GM12874 (cell line): ENCODE data around the gene CLCA2.
A peak's percentile ranks its signal among the peaks of the same experiment; 100 is the strongest.

Experiments used
- TF ChIP-seq, protein P1 (sequence below): IDR thresholded peaks from 2 replicates; pipeline ENCODE4 v1.5.1; 2011; ENCODE audit warnings: low read depth, mild to moderate bottlenecking, control low read depth, low read length, moderate library complexity; ENCODE audit not compliant: insufficient read depth

Gene CLCA2

DNA sequence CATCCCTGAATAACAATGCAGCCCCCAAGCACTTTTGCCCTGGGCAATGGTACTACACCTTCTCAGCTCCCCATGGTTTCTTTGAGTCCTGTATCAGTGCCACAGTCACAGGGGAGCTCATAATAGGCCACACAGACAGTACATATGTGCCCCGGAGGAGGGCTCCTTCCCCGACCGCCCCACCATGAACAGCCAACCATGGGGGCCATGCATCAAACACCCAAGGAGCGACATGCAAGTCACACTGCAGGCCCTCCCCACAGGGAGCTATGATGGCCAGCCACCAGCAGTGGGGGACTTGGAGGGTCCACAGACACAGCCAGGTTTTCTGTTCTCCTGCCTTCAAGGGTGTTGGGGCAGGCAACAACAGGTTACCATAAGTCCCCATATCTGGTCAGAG, 13.1 kb upstream of the CLCA2 start:
- TF ChIP-seq, protein P1, sequence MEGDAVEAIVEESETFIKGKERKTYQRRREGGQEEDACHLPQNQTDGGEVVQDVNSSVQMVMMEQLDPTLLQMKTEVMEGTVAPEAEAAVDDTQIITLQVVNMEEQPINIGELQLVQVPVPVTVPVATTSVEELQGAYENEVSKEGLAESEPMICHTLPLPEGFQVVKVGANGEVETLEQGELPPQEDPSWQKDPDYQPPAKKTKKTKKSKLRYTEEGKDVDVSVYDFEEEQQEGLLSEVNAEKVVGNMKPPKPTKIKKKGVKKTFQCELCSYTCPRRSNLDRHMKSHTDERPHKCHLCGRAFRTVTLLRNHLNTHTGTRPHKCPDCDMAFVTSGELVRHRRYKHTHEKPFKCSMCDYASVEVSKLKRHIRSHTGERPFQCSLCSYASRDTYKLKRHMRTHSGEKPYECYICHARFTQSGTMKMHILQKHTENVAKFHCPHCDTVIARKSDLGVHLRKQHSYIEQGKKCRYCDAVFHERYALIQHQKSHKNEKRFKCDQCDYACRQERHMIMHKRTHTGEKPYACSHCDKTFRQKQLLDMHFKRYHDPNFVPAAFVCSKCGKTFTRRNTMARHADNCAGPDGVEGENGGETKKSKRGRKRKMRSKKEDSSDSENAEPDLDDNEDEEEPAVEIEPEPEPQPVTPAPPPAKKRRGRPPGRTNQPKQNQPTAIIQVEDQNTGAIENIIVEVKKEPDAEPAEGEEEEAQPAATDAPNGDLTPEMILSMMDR, result no peak

DNA sequence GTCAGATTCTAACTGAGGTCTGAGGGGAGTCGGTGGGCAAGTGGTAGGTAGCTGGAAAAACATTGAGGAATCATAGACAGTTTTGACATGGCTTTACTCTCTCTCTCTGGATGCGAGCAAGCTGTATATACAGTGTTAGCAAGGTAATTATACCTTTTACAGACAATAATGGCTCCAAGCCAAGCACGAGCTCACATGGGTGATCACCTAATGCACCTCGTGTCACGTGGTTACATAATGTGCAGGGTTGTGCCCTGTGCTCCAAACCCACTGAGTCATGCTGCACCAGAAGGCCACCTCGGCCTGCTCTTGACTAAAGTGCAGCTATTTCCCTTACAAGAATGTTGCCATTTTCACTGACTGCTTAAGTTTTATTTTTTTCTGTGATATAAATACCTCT, 7.6 kb upstream of the CLCA2 start:
- TF ChIP-seq, protein P1, result no peak

DNA sequence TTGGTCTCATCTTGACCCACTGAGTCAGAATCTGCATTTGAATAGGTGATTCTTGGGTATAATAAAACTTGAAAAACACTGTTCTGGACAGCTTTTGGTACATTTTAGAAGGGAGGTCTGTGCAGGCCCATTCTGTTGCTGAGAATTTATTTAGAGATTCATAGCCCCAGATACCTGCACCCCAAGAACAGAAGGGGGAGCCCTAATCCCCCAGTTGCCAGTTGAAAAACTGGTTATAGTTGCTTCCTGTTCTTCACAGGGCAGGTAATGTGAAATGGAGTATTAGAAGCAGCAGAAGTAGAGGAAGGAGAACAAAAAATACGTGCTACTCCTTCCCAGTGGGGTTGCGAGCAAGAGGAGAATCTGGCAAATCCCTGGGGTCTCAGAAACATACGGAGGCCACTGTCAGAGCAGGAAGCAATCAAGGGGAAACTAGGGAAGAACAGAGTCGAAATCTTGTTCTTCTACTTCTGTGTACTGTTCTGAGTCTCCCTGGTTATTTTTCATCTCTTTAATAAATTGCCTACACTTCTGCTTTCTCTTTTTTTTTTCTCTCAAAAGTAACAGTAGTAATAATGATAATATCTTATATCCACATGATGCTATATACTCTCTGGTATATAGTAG, 4.6 kb upstream of the CLCA2 start:
- TF ChIP-seq, protein P1, result peak; percentile 52

DNA sequence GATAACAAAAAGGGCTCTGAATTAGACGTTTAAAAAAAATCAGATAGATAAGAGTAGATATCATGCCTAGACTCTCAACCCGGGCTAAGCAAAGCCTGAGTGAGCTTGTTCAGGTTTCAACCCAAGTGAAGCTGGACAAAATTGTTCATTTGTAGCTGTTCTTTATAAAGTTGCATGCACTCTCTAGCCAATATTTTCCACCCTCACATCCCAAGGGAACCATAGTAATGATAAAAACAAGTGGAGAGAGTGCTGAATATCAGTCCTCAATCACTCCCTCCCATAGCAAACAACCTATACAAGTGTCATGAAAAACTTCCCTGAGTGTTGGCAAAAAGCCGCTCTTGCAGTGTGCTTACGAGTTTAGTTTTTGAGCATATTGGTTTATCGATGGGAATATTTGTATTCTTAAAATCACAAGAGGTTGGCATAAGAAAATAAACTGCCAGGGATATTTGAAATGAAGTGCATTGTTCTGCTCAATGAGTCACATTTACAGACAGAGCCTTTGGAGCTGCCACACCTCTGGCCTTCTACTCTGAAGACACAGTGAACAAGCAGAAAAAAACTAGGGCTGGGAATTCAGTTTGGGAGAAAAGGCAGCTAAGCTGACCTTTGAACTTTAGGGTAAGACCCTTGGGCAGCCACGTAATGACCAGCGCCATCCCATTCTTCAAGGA, 2.2 kb upstream of the CLCA2 start:
- TF ChIP-seq, protein P1, result no peak

DNA sequence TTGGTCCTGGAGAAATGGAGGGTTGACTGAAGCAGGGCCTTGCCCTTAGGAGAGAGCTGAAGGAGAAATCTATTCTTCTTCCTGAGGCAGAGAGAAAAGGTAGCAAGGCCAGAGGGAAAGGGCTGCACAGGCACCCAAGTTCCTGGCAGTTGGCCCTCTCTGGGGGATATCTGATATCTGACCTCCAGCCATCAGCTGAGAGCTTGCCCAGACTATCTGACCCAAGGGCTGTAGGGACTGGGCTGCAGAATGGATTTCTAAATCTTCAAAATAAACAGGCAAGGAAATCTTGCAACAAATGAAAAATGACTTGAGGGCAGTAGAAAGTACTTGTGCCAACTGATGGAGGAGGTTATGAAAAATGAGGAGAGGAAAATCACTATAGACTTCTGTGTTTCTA, 498 bp upstream of the CLCA2 start:
- TF ChIP-seq, protein P1, result no peak

DNA sequence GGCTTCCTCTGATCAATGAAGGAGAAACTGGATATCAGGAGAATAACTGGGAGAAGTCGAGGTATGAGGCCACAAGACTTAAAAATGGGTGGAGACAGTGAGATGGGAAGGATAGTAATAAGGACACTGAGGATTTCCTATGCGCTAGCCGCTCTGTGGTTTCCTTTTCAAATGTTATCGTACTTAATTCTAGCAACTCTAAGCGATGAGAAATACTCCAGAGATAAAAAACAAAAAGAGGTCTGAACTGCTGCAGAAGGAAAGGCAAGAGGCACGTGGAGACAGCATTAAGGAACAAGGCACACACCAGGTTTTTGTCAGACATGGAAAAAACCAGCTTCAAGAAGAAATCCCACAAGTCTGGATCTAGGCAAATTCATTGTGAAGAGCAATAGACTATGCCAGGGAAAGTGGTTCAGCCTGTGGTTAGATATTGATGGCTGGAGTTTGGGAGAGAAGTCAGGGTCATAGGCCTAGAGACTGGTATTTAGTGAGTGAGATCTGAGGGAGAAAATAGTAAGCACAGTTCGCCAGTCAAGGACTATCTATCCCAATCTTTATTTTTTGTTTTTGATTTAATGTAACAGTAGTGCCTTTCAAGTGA, 5.3 kb downstream of the CLCA2 start:
- TF ChIP-seq, protein P1, result no peak

DNA sequence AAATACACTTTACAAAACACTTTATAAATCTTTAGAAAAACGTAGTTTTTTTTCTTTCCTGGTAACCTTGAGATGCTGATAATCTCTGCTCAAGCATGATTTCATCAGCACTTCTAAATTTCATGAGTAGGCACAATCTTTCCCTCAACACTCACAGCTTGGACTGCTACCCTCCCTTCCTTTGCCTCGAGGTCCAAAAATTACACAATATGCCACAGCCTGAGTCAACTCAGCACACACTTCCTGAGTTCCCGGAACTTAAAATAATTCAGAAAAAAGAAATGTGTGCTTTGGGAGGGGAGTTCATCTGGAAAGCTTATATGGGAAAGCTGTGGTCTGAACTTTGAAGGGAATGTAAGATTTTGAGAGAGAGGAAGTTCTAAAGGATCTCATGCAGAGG, 5.9 kb downstream of the CLCA2 start:
- TF ChIP-seq, protein P1, result no peak
